AG04449 (cell line): ENCODE data around the gene PSMB2.

ENCODE experiments used
- CTCF ChIA-PET: fragments of 350-600 bp; formaldehyde crosslinking; extraction: SDS; loops from one replicate; lab custom pipeline; 2021; ENCODE audit warnings: antibody characterized with exemption; lab: Yijun Ruan, JAX
- POLR2A ChIA-PET: fragments of 400-600, 350-600 bp; formaldehyde crosslinking; extraction: SDS; loops from one replicate; lab custom pipeline; 2020; ENCODE audit warnings: antibody characterized with exemption, inconsistent platforms; lab: Yijun Ruan, JAX
- DNase-seq: peaks from one replicate; pipeline ENCODE4 v3.0.0-alpha.2; 2010; ENCODE audit warnings: low read depth, low spot score
- H3K4me3 ChIP-seq: 2 replicates; pipeline ENCODE4 v1.5.1; 2011; ENCODE audit warnings: low read depth, mild to moderate bottlenecking, control low read depth, low read length
- CTCF ChIP-seq: IDR thresholded peaks from one replicate; pipeline ENCODE4 v1.5.1; 2011; ENCODE audit warnings: mild to moderate bottlenecking, moderate library complexity, low read length, control low read depth, inconsistent platforms; ENCODE audit not compliant: insufficient read depth; ENCODE audit errors: missing control alignments

The PSMB2 gene

DNA sequence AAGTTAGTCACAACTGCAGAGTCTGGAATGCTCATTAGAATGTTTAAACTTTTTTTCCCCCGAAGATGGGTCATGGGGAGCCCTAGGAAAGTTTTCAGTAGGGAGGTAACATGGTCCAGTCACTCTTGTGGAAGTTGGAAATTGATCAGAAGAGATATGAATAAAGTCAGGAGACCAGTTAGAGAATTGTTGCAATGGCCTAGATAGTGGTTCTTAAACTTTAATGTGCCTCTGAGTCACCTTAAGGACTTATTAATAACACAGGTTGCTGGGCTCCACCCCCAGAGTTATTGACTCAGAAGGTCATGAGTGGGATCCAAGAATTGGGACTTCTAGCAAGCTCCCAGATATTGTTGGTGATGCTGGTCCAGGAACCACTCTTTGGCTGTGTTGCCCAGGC, 71.4 kb downstream of the PSMB2 start:
- ChIA-PET POLR2A (interaction anchor here (1.1 kb wide), 1 partner anchor 15 kb away, joined by 3 read pairs; no protein-coding TSS in a partner anchor), CTCF (interaction anchor here (1.0 to 13.4 kb wide), 4 partner anchors 146 to 205 kb away, joined by 3 to 657 read pairs (median 48); partner anchors contain the start of gene C1orf216)
- no peak for TF ChIP-seq CTCF
- no peak overlapping the region for H3K4me3 ChIP-seq
- DNase-seq = no peak

DNA sequence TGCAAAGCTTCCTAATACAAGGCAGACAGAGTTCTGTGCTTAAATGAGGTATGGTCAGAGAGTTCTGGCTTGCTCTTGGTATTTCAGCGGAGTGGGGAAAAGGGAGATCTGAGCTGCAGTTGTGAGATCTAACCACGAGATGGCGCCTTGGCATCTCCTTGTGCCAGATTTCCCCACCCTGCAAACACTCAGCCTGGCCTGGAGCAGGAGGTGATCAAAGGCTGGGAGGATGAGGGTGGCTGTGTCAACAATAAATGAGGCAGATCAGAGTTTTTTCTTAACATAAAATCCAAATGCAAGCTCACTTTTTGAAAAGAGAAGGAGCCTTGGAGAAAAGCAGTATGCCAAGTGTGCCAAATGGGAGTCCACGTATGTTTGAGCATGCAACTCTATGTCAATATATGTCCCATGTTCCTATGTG, 72.3 kb downstream of the PSMB2 start:
- POLR2A ChIA-PET = interaction anchor here (0.6 to 1.0 kb wide), 4 partner anchors 11 to 587 kb away, joined by 3 to 4 read pairs (median 3); partner anchors contain the start of genes KIAA0319L, MAP7D1 and NCDN
- CTCF ChIA-PET = interaction anchor here (0.7 to 13.4 kb wide), 52 partner anchors 9 to 240 kb away, joined by 3 to 657 read pairs (median 4); partner anchors contain the start of genes CLSPN and KIAA0319L
- DNase-seq = no peak

GRCh38 chr1:35567947-35568558, 73.3 kb downstream of the PSMB2 start:
- DNase-seq = no peak
- ChIA-PET POLR2A (no interaction called here), CTCF (interaction anchor here (0.8 to 13.4 kb wide), 38 partner anchors 8 to 241 kb away, joined by 3 to 657 read pairs (median 6); partner anchors contain the start of genes CLSPN and KIAA0319L)
- no peak overlapping the region for H3K4me3 ChIP-seq
- no peak for TF ChIP-seq CTCF

More for the DNA sequence above, 72.3 kb downstream of the PSMB2 start:
- no peak overlapping the region for H3K4me3 ChIP-seq
- peak; percentile 89 for TF ChIP-seq CTCF

DNA sequence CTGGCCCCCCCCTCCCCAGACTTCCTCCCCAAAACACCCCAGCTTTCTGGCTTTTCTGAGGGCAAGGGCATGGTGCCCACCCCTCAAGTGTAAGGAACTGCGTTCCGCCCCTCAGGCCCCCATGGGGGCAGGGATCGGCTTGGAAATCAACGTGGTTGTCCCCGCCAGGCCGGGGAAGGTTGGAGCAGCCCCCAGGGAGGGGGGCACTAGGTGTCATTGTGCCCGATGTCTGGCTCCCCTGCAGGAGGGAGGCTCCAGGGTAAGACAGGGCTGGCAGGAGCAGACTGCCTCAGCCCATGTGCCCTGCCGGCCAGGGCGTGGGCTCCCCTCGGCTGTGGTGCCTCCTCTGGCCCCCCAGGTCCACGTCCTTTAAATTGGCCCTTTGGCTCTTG, 75.6 kb downstream of the PSMB2 start:
- H3K4me3 ChIP-seq = no peak overlapping the region
- DNase-seq = no peak
- ChIA-PET CTCF (interaction anchor here (1.1 to 13.4 kb wide), 15 partner anchors 8 to 713 kb away, joined by 3 to 657 read pairs (median 10); partner anchors contain the start of genes CLSPN, KIAA0319L, NCDN and TFAP2E), POLR2A (interaction anchor here (1.4 kb wide), 1 partner anchor 114 kb away, joined by 7 read pairs; no protein-coding TSS in a partner anchor)
- no peak for TF ChIP-seq CTCF

- TF ChIP-seq CTCF = no peak
- ChIA-PET POLR2A (interaction anchor here (0.7 to 1.4 kb wide), 3 partner anchors 114 to 204 kb away, joined by 3 to 7 read pairs (median 4); partner anchors contain the start of gene CLSPN), CTCF (interaction anchor here (0.6 to 13.4 kb wide), 43 partner anchors 8 to 712 kb away, joined by 3 to 657 read pairs (median 4); partner anchors contain the start of genes CLSPN, KIAA0319L, NCDN and TFAP2E)
- no peak for DNase-seq
- no peak overlapping the region for H3K4me3 ChIP-seq
Measured at GRCh38 chr1:35564884-35565741, 76.2 kb downstream of the PSMB2 start.
